Activated T-cell treated with anti-CD3 and anti-CD28 coated beads, Interleukin-2, amount 50 U/mL, for 48 hours (primary cell): ENCODE data around the gene RAB27A.
A peak's percentile ranks its signal among the peaks of the same experiment; 100 is the strongest.
"Not testable (repeated sequence)": the region's sequence is repeated elsewhere in the genome, so short reads cannot be mapped to it uniquely, and the experiment has no call there.

Experiments
- DNase-seq, 2 experiments: peaks; one replicate each; pipeline ENCODE4 v3.0.0-alpha.2; 2020

Gene RAB27A

DNA sequence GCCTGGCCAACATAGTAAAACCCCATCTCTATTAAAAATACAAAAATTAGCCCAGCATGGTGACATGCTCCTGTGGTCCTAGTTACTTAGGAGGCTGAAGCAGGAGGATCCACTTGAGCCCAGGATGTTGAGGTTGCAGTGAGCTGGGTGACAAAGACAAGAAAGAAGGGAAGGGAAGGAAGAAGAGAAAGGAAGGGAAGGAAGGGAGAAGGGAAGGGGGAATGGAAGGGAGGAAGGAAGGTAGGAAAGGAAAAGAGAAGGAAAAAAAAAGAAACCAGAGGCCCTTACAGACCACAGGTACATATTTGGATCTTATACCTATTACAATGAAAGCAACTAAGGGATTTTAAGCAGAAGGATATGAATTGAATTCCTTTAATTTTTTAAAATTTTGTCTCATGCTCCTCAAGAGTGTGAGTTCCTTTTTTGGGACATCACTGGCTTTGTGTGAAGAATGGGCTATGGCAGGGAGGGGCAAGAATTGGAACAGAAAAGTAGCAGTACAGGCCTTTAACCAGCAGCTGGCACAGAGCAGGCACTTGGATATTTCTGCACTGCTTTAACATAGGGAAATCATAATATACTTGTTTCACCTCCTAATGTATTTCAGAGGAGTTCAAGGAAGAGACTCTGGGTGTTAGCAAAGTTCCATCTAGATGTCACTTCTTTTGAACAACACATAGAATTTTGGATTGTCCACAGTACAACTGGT, 7.9 kb downstream of the RAB27A start:
- DNase-seq: no peak

DNA sequence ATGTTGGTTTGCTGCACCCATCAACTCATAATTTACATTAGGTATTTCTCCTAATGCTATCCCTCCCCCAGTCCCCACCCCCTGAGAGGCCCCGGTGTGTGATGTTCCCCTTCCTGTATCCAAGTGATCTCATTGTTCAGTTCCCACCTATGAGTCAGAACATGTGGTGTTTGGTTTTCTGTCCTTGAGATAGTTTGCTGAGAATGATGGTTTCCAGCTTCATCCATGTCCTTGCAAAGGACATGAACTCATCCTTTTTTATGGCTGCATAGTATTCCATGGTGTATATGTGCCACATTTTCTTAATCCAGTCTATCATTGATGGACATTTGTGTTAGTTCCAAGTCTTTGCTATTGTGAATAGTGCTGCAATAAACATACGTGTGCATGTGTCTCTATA, 9.0 kb downstream of the RAB27A start:
- peak in 1 of 2 experiments; percentile 55 for DNase-seq

DNA sequence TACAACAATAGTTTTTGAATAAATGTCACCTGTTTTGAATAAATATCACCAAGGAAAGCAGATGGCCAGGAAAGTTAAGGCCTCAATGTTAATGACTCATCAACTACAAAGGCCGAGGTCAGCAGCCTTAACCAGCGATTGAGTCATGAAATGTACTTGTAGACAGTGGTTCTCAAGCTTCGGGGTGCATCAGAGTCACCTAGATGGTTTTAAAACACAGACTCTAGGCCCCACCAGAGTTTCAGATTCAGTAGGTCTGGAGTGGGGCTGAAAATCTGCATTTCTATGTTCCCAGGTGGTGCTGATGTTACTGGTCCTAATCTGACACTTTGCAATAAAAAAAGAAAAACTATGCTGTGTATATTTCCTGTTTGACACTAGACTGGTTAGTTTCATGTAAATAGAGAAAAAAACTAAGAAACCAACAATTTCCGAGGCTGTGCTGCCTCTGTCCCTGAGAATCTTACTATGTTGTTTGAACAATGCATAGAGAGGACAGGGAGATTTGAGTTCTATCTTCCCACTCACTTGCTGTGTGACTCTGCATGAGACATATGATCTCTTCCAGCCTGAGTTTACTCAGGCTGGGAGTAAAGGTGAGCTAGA, 9.8 kb downstream of the RAB27A start:
- DNase-seq: peak; percentile 63 to 69

DNA sequence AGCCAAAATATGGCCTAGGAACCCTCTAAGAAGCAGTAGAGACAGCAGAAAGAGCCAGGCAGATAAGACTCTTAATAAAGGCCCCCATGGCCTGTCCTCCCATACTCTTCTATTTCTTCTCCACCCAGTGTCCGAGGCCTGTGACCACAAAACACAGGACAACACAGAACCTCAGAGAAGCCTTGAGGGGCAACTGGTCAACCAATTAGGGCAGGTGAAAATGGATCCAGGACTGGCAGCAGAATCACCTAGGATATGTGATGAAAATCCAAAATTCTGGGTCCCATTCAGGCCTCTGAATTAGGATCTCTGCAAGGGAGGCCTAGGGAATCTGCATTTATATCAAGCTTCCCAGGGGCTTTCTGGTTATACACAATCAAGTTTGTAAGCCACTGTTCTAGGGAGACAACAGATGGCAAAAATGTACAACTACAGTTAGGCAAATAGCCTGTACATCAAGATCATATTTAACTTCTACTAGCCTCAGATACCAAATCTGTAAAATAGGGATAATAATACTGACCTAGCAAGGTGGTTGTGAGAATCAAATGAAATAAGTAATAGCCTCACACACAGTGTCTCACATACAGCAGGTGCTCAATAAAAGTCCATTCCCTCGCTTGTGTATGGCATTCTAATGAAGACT, 10.4 kb downstream of the RAB27A start:
- no peak for DNase-seq

DNA sequence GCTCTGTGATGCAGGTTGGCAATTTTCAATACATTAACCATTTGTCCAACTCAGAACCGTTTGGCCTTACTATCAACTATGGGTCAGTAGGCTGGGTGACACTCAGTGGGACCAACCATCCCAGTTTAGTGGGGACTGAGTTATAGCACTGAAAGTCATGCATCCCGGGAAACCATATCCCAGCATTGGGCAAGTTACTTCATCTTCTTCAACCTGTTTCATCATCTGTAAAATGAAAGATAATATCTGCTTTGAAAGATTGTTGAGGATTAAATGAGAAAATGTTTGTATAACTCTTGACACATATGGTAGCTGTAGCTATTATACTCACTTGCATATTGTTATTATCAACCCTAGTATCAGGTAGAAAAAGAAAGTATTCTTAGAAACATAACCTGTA, 11.9 kb downstream of the RAB27A start:
- DNase-seq: no peak

DNA sequence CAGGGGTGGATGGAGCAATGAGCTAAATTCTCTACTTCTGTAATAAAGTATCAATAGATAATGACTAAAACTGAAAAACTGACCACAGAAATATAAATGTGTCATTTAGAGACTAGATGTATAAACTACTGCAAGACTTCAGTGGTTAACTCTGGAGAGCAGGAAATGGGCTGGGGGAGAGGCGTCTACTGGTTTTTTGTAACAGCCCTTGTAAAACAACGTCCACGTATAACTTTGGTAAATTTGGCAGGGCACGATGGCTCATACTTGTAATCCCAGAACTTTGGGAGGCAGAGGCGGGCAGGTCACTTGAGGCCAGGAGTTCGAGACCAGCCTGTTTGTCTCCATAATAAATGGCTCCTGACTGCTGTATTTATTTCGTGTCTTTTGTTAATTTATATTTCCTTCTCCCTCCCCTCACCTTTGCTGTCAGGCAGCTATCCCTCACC, 12.5 kb downstream of the RAB27A start:
- DNase-seq: peak; percentile 71

DNA sequence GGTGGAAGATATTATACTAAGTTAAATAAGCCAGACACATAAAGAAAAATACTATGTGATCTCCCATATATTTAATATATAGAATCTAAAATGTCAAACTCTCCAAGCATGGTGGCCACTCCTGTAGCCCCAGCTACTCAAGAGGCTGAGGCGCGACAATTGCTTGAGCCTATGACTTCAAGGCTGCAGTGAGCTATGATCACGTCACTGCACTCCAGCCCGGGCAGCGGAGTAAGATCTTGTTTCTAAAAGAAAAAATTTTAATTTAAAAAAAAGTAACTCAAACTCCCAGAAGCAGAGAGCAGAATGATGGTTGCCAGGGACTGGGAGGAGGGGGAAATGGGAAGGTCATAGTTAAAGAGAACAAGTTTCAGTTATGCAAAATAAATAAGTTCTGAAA, 13.3 kb downstream of the RAB27A start:
- no peak for DNase-seq

DNA sequence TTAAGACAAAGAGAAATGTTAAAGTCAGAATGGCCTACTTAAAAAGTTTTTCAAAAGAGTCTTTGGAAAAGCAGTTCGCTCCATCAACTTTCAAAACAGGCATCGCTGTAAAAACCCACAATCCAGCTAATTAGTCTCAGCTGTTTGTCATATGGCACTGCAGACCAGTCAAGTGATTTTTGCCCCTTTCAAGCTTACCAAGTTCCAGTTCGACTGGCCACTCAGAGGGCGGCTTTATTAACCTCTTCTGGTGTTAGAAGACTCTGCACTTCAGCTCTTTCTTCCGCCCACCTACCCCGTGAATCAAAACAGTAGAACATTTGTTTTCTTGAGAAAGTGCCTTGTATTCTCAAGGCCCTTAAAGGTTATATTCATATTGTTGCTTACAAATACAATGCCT, 19.3 kb downstream of the RAB27A start:
- DNase-seq: no peak

DNA sequence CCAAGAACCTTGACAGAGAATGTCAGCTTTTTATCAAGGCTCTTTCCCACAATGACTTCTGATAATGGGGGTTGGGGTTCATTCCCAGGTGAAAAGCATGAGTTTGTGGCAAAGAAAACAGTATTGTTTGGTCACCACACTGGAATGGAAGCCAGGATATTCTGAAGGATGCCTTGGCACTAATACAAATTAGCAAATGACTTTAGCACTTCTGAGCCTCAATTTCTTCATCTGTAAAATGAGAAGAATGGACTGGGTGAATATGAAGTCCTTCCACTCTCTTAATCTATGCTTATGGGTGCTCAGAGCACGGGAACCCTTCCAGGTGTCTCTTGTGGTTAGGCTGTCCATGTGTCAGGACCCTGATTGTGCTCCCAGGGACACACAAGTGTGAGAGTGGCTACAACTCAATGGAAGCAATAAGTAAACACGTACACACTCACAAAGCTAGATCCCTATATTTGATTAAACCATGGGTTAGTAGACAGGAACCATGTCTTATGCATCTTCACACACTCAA, 21.4 kb downstream of the RAB27A start:
- no peak for DNase-seq

DNA sequence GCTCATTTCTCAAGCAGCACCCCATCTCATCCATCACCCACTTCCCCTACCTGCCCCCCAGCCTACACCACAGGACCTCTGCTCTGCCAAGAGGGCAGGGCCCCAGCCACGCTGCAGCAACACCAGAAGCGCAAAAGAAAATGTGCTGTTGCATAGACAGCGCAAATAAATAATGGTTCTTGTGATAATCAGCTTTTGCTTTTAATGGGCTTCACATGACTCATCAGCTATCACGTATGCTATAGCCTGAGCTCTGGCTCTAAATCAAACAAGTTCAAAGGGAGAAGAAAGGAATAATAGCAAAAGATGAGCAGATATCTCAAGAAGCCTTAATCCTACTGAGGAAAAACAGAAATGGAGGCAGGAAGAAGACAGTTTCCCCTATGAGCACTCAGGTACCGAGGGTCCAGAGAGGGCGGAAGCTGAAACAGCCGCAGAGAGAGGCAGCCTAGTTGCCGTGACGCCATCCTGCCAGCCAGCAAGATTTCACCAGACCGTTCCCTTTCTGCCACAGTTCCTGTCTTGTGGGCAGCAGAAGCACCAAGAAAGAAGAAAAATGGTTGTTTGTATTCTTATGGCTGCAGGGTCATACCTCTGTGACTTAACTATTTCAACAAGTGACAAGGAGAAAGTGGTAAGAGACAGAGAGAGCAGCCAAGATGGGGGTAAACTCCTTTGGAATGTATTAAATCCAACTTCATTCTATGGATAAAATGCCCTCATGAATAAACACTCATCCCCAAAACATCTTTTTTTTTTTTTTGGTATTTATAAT, 22.0 kb downstream of the RAB27A start:
- peak; percentile 69 to 77 for DNase-seq

DNA sequence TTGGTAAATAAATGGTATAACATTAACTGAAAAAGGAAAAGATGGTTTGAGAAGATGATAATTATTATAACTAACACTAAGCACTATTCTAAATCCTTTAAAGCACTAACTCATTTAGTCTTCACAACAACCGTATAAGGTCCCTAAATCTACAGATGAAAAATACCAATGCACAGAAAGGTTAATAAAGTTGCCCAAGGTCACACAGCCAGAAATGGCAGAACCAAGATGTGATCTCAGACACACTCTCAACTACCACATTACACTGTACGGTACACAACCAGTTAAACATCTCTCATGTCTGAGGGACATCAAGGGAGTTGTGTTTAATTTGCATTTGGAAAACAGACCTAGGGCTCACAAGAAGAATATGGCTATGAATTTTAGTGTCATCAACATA, 23.1 kb downstream of the RAB27A start:
- no peak for DNase-seq

DNA sequence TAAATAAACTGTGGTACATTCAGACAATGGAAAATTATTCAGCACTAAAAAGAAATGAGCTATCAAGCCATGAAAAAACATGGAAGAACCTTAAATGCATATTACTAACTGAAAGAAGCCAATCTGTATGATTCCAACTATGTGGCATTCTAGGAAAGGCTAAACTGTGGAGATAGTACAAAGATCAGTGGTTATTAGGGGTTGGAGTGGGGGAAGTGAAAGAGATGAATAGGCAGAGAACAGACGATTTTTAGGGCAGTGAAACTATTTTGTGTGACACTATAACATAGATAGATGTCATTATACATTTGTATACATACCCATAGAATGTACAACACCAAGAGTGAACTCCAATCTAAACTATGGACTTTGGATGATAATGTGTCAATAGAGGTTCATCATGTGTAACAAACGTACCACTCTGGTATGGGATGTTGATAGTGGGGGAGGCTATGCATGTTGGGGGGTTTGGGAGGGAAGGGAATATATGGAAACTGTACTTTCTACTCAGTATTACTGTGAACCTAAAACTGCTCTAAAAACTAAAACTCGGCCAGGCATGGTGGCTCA, 29.0 kb downstream of the RAB27A start:
- no peak for DNase-seq

DNA sequence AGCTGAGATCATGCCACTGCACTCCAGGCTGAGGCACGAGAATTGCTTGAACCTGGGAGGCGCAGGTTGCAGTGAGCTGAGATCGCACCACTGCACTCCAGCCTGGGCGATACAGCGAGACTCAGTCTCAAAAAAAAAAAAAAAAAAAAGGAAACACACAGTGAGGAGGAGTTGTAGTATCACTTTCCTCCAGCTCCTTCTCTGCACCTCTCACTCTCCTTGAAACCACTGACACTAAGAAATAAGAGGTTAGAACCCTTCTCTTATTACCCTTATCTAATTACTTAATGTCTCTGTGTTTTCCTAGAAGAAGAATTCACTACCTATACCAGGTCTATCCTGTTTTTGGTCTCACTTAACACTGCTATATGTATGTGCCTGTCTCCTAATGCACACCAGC, 31.7 kb downstream of the RAB27A start:
- no peak for DNase-seq

DNA sequence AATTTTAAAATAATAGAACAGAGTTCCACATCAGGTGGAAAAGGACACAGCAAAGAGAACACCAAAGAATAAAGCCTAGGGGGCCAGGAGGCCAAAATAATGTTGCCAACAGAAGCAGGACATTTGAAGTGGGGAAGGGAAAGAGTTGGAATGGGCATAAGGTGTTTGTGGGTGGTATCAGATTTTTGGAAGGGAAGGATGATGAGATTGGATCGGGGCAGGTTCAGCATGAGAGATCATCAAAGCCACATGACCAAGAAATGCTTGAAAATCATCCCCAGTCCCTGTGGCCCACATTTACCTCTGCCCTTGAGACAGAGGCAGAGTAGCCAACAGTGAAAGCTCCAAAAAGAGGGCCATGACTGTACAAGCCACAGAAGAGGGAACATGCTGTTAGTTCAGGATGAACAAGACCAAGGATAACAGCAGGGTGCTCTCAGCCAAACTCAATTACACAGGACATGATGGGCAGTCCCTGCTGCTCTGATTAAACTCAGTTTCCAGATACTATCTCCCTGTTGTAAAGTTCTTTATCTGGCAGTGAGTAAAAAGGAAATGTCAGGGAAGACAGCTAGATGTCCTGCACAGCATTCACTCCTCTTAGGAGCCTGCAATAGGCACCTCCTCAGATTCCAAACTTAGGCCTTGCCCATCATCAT, 32.5 kb downstream of the RAB27A start:
- DNase-seq: no peak

DNA sequence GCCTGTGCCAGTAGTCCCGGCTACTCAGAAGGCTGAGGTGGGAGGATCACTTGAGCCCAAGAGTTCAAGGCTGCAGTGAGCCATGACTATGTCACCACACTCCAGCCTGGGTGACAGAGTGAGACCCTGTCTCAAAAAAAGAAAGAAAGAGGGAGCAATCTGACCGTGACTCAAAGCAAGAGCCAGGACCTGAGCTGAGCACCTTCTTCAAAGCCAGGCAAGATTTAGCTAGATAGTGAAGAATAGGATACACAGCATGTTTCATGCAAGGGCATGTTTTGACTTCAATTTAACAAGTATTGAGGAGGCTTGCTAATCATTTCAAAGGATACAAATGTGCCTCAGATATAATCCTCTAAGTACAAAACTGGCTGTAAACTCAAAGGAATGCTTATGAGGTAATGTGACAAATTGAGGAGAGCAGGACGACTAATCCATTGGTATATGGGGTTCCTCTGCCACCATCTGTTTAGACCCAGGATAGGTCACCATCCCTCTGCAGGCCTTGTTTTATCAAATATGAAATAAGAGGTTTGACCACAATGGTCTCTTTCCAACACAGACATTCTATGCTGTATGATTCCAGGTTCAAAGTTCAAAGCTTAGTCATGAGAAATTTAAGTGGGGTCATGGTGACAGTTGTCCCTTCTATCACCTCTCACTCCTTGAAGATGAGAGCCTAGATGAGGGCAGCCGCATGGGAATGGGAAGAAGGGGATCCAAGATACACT, 33.2 kb downstream of the RAB27A start:
- DNase-seq: peak in 1 of 2 experiments; percentile 46

DNA sequence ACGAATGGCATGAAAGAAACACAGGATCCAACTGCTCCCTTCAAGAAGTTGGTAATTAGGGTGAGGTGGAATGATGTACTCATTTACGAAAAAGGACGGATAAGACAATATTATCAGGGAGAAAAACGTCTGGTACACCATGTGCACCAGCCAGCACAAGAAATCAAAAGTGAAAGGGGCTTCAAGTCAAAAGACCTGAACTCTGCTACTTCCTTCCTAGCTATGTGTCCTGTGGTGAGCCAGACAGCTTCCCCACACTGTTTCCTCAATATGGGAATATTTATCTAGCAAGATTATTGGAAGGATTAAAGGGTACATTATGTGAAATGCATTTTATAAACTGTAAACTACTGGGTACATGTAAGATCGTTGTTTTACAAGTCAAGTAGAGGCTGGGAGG, 33.9 kb downstream of the RAB27A start:
- no peak for DNase-seq

DNA sequence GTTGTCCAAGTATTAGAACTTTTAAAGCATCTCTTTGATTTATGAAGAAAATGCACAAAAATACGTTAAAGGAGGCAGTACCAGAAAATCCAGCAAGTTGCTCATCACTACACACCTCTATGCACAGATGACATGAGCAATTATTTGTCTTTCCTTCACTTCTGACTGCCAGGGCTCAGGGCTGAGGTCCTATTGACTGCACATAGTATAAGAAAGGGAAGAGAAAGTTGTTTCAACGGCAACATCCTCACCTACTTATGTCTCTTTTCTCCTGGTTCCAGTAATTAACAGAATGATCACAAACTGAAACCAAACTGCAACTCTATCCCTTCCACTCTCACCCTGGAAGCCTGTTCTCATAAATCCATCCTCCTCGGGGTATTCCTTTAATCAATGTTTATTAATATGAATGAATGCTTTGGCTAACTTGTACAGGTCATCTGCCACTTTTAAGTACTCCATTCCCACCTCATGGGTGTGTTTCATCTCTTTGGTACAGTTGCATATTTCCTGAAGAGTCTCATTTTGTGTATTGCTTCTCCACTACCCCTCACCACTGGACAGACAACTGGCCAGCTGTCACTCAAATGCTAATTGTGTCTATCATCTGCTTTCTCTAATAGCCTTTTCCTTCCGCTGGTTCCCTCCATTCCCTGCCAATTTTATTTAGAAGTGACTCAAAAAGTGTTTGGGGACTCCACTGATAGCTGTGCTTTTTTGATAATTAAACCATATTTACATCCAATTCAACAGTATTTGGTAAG, 34.5 kb downstream of the RAB27A start:
- DNase-seq: no peak

DNA sequence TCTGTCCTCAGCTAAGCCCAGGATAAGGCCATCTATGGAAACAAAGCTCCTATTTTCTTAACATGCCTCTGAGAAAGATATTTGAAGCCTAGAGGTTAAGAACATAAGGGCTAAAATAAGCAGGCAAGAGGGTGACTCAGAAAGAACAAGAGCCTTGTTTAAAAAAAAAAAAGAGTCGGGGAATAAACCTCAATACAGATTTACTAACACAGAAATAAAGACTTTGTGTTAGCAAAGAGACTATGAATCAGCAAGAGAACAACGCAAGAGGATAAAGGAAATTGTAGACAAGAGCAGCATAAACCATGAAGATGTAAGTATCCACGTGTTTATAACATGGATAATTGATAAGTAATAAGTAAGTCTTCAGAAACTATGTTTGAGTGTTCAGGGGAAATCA, 36.0 kb downstream of the RAB27A start:
- no peak for DNase-seq

DNA sequence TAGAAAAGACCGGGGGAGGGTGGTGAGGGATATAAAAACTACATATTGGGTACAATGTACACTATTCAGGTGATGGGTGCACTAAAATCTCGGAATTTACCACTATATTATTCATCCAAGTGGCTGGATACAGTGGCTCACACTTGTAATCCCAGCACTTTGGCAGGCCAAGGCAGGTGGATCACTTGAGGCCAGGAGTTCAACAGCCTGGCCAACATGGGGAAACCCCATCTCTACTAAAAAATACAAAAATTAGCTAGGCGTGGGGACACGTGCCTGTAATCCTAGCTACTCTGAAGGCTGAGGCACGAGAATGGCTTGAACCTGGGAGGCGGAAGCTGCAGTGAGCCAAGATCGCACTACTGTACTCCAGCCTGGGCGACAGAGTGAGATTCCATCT, 37.4 kb downstream of the RAB27A start:
- not testable (repeated sequence) for DNase-seq

DNA sequence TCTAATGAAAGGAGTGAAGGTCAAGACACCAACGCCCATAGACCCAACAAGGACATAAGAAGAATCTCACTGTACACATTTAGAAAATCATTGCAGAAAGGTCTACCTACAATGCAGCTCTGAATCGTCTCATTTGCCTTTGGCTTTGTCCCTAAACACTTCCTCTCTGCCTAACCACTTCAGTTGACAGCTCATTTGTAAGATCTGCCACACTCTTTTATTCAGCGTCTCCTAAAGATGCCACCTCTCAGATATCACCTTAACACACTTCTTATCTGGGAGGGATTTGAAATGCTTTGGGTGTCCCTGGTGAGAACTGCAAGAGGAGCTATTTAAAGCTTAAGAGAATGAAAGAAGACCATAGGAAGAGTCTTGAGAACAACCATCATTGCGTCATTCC, 38.7 kb downstream of the RAB27A start:
- DNase-seq: no peak

DNA sequence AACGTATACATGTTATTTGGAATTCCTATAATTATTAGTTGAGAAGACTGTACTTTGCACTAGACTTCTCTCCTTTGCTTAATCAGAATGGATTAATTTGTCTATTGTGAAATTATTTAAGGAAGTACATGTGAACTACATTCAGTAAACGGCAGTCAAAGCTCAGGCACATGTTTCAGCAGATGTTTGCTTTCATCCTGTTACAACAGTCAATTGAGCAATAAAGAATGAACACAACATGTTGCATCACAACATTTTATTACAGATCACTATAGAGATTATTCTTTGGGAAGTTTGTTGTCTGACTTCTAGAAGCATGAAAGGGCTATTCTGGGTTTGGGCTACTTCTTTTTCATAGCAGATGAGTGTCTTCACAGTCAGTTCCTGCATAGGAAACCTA, 39.2 kb downstream of the RAB27A start:
- DNase-seq: no peak
